GM23248 (cell line): ENCODE measurements around the gene TOM1L1. TPM values are rescaled to one million over a fixed set of nuclear protein-coding genes. Genes with fewer than 3 reads are reported as not detected.

ENCODE experiments used
- DNase-seq: peaks from one replicate; pipeline ENCODE4 v3.0.0-alpha.2; 2015
- H2AFZ ChIP-seq: fragments of 200-600 bp; sonication (generic); 2 replicates; pipeline ENCODE4 v1.6.1; 2016; ENCODE audit warnings: antibody characterized with exemption
- H3F3A ChIP-seq: fragments of 200-600 bp; sonication (generic); 2 replicates; pipeline ENCODE4 v1.6.1; 2016; ENCODE audit warnings: mild to moderate bottlenecking, antibody characterized with exemption, mixed run types; ENCODE audit not compliant: insufficient read depth
- H3K27ac ChIP-seq: fragments of 200-600 bp; sonication (generic); 2 replicates; pipeline ENCODE4 v1.5.1; 2016; ENCODE audit warnings: mild to moderate bottlenecking
- H3K27me3 ChIP-seq: fragments of 200-600 bp; sonication (generic); replicated peaks from 2 replicates; pipeline ENCODE4 v1.6.1; 2016; ENCODE audit warnings: mild to moderate bottlenecking; ENCODE audit not compliant: insufficient read depth
- H3K36me3 ChIP-seq: fragments of 200-600 bp; sonication (generic); 2 replicates; pipeline ENCODE4 v1.6.1; 2016; ENCODE audit warnings: low read depth, mild to moderate bottlenecking
- H3K4me1 ChIP-seq: fragments of 200-600 bp; sonication (generic); 2 replicates; pipeline ENCODE4 v1.6.1; 2016; ENCODE audit warnings: mild to moderate bottlenecking; ENCODE audit not compliant: insufficient read depth
- H3K4me2 ChIP-seq: fragments of 200-600 bp; sonication (generic); one replicate; pipeline ENCODE4 v1.6.1; 2016; ENCODE audit warnings: mild to moderate bottlenecking; ENCODE audit not compliant: unreplicated experiment
- H3K4me3 ChIP-seq: fragments of 200-600 bp; sonication (generic); 2 replicates; pipeline ENCODE4 v1.5.1; 2016; ENCODE audit warnings: mild to moderate bottlenecking
- H3K79me2 ChIP-seq: fragments of 200-600 bp; sonication (generic); 2 replicates; pipeline ENCODE4 v1.6.1; 2016; ENCODE audit warnings: mild to moderate bottlenecking; ENCODE audit not compliant: insufficient read depth
- H3K9ac ChIP-seq: fragments of 200-600 bp; sonication (generic); 2 replicates; pipeline ENCODE4 v1.6.1; 2016; ENCODE audit warnings: mild to moderate bottlenecking
- H3K9me2 ChIP-seq: fragments of 200-600 bp; sonication (generic); 2 replicates; pipeline ENCODE4 v1.6.1; 2016; ENCODE audit warnings: mixed run types, mild to moderate bottlenecking, moderate library complexity; ENCODE audit not compliant: insufficient read depth
- H3K9me3 ChIP-seq: fragments of 200-600 bp; sonication (generic); one replicate; pipeline ENCODE4 v1.6.1; 2017; ENCODE audit warnings: low read depth
- H4K20me1 ChIP-seq: fragments of 200-600 bp; sonication (generic); 2 replicates; pipeline ENCODE4 v1.6.0; 2016; ENCODE audit not compliant: insufficient read depth
- EZH2 ChIP-seq: fragments of 200-600 bp; sonication (generic); IDR thresholded peaks from 2 replicates; pipeline ENCODE4 v1.6.1; 2018; ENCODE audit warnings: antibody characterized with exemption, mild to moderate bottlenecking; ENCODE audit not compliant: insufficient read depth, poor library complexity, severe bottlenecking
- EZH2phosphoT487 ChIP-seq: fragments of 200-600 bp; sonication (generic); IDR thresholded peaks from 2 replicates; pipeline ENCODE4 v1.6.1; 2018; ENCODE audit warnings: antibody characterized with exemption, moderate library complexity, mild to moderate bottlenecking, low read depth; ENCODE audit not compliant: insufficient read depth
- WGBS, 2 experiments: methylation state at CpG; one replicate each; pipeline ENCODE4 v1.1.6; 2015 to 2017; ENCODE audit warnings: low lambda C conversion rate in 2 of 2, low coverage in 1 of 2; ENCODE audit errors: missing lambda C conversion rate in 2 of 2; 5-methylcytosine and 5-hydroxymethylcytosine counted together
- in situ Hi-C: fragments of 300-500 bp; cut with MboI; formaldehyde crosslinking; loops from 2 replicates; pipeline ENCODE4 v1.15.0; 2020
- polyA plus RNA-seq: library from polyadenylated mRNA; unstranded; fragments of >200 nt; fragmentation: Nextera tagmentation; extraction: Ambion mirVana; gene quantifications from 2 replicates; pipeline ENCODE4 v1.2.1, GENCODE V29; 2016
- total RNA-seq: library from RNA; depleted of rRNA; stranded (reverse); fragments of >200 nt; shearing (Covaris generic); gene quantifications from 2 replicates; pipeline ENCODE4 v1.2.3, GENCODE V29; 2014

The TOM1L1 gene
- total and polyA plus RNA-seq, 2 experiments from 2014 or later: 5.5 to 13.1 TPM

- Histone ChIP-seq H3F3A (0 out of 2 replicates have a peak, but pooled peaks cover 7% of the 10 kb centered on the region), H4K20me1 (no peaks in the 10 kb centered on the region), H3K27ac (no peak overlapping the region), H3K79me2 (peaks cover 57% of the 10 kb centered on the region), H3K9me3 (no peaks in the 10 kb centered on the region), H3K9ac (no peak overlapping the region), H3K36me3 (no peaks in the 10 kb centered on the region), H3K9me2 (no peaks in the 10 kb centered on the region), H3K4me3 (no peak overlapping the region), H3K27me3 (no peaks in the 10 kb centered on the region), H2AFZ (no peak overlapping the region), H3K4me2 (no peak overlapping the region), H3K4me1 (peaks cover 13% of the 10 kb centered on the region)
- in situ Hi-C loops: no loop called here
- WGBS, 2 experiments: 93% methylated on average over 3 of the region's 3 CpGs
- no peak for DNase-seq
- TF ChIP-seq EZH2phosphoT487 (no peak), EZH2 (no peak)
These were observed 71.2 kb downstream of the TOM1L1 start for GRCh38 chr17:54971901-54972300.

GRCh38 chr17:54972406-54973138 is 71.9 kb downstream of the TOM1L1 start:
- peaks cover 9% of the 10 kb centered on the region for H3K4me1 ChIP-seq
- no peaks in the 10 kb centered on the region for H3K9me3 ChIP-seq
- H3F3A ChIP-seq: 0 out of 2 replicates have a peak, but pooled peaks cover 7% of the 10 kb centered on the region
- no peak overlapping the region for H3K4me2 ChIP-seq
- H3K9me2 ChIP-seq: no peaks in the 10 kb centered on the region
- H3K9ac ChIP-seq: no peak overlapping the region
- in situ Hi-C loops: no loop called here
- no peaks in the 10 kb centered on the region for H3K36me3 ChIP-seq
- no peak overlapping the region for H3K4me3 ChIP-seq
- no peak overlapping the region for H3K27ac ChIP-seq
- no peaks in the 10 kb centered on the region for H4K20me1 ChIP-seq
- TF ChIP-seq EZH2phosphoT487 (no peak), EZH2 (no peak)
- DNase-seq: no peak
- no peaks in the 10 kb centered on the region for H3K27me3 ChIP-seq
- H3K79me2 ChIP-seq: peaks cover 51% of the 10 kb centered on the region
- 93 to 95% methylated on average over 3 of the region's 3 CpGs for WGBS, 2 experiments
- no peak overlapping the region for H2AFZ ChIP-seq

- Histone ChIP-seq H3K79me2 (peaks cover 41% of the 10 kb centered on the region), H3K4me1 (peaks cover 5% of the 10 kb centered on the region), H2AFZ (no peak overlapping the region), H3K27ac (no peak overlapping the region), H3K9me3 (no peaks in the 10 kb centered on the region), H3F3A (no peaks in the 10 kb centered on the region), H4K20me1 (no peaks in the 10 kb centered on the region), H3K4me3 (no peak overlapping the region), H3K9me2 (no peaks in the 10 kb centered on the region), H3K27me3 (no peaks in the 10 kb centered on the region), H3K9ac (no peak overlapping the region), H3K4me2 (no peak overlapping the region), H3K36me3 (no peaks in the 10 kb centered on the region)
- TF ChIP-seq EZH2 (no peak), EZH2phosphoT487 (no peak)
- no peak for DNase-seq
- WGBS, 2 experiments: 83 to 90% methylated on average over 3 of the region's 3 CpGs
- in situ Hi-C loops: loop anchor here (25.0 kb wide), 1 partner anchor 538 kb away; the partner anchor contains the start of gene SMIM36
These were observed 74.1 kb downstream of the TOM1L1 start for GRCh38 chr17:54974759-54975158.

- Histone ChIP-seq H3K79me2 (peaks cover 25% of the 10 kb centered on the region), H3K9me3 (no peaks in the 10 kb centered on the region), H3K4me3 (no peak overlapping the region), H2AFZ (no peak overlapping the region), H3K4me1 (no peaks in the 10 kb centered on the region), H3K9ac (no peak overlapping the region), H4K20me1 (no peaks in the 10 kb centered on the region), H3K27ac (no peak overlapping the region), H3K36me3 (no peaks in the 10 kb centered on the region), H3F3A (no peaks in the 10 kb centered on the region), H3K27me3 (no peaks in the 10 kb centered on the region), H3K9me2 (no peaks in the 10 kb centered on the region), H3K4me2 (no peak overlapping the region)
- in situ Hi-C loops: loop anchor here (25.0 kb wide), 1 partner anchor 536 kb away; the partner anchor contains the start of gene SMIM36
- TF ChIP-seq EZH2phosphoT487 (no peak), EZH2 (no peak)
- no peak for DNase-seq
- 88 to 95% methylated on average over 3 of the region's 3 CpGs for WGBS, 2 experiments
These were observed 75.7 kb downstream of the TOM1L1 start for GRCh38 chr17:54976316-54976715.
